COLO668 (cell line): ENCODE results near the gene IFNAR1.
A peak's percentile ranks its signal among the peaks of the same experiment; 100 is the strongest.
"Not testable (repeated sequence)": the region's sequence is repeated elsewhere in the genome, so short reads cannot be mapped to it uniquely, and the experiment has no call there.

Source experiments
- DNase-seq: peaks from one replicate; lab custom pipeline; 2025; ENCODE audit not compliant: unreplicated experiment; lab: John Stamatoyannopoulos, UW

The IFNAR1 gene

GRCh38 chr21:33374450-33375096, 49.8 kb downstream of the IFNAR1 start:
- peak; percentile 54 for DNase-seq

- DNase-seq, result no peak
These were observed 50.4 kb downstream of the IFNAR1 start for GRCh38 chr21:33375101-33375644.

- no peak for DNase-seq
These were observed 52.6 kb downstream of the IFNAR1 start for GRCh38 chr21:33377221-33377920.

GRCh38 chr21:33378081-33378480, 53.3 kb downstream of the IFNAR1 start:
- DNase-seq, result no peak

DNA sequence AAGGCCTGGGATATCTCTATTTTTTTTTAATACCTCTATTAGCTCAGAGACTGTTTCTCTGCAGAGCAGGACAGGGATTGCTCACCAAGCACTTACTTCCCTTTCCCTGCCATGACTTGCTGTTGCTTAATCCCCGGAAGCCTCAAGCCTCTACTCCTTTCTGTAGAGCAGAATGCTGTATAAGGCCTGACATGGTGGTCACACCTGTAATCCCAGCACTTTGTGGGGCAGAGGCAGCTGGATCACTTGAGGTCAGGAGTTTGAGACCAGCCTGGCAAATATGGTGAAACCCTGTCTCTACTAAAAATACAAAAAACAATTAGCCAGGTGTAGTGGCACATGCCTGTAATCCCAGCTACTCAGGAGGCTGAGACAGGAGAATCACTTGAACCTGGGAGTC, 55.2 kb downstream of the IFNAR1 start:
- not testable (repeated sequence) for DNase-seq

- DNase-seq, result peak; percentile 74
These were observed 55.8 kb downstream of the IFNAR1 start for GRCh38 chr21:33380483-33380998.

DNA sequence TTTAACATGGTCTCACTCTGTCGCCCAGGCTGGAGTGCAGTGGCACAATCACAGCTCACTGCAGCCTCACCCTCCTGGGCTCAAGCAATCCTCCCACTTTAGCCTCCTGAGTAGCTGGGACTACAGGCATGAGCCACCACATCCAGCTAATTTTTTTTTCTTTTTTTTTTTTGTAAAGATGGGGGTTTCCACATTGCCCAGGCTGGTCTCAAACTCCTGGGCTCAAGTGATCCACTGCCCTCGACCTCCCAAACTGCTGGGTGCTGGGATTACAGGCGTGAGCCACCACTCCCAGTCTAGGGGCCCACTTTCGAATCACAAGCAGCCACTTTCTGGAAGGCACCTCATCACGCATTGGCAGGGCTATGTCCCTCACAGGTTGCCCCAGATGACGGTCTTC, 56.6 kb downstream of the IFNAR1 start:
- not testable (repeated sequence) for DNase-seq

- peak; percentile 26 for DNase-seq
These were observed 58.5 kb downstream of the IFNAR1 start for GRCh38 chr21:33383056-33383888.

DNA sequence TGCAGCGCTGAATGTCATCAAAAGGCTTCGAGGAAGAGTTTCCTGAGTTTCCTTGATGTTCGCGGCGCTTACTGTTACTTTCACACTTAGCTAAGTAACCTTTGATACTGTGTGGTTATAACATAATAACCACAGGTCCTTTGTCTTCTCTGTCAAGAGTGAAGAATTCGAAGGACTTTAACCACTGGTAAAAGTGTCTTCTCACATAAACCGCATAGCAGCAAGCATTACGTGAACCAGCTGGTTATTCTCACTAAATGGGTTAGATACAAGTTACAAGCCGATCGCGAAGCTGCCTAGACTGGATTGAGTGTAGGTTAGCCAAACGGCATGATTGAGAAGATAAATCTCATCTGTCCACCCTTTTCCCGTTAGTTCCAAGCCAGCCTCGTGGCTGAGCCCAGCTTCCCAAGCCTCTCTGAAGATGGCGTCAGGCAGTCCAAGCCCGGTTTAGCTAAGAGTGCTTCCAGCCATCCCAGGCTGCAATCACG, 60.1 kb downstream of the IFNAR1 start:
- no peak for DNase-seq

- DNase-seq, result no peak
These were observed 61.5 kb downstream of the IFNAR1 start for GRCh38 chr21:33386222-33386784.

GRCh38 chr21:33387294-33387693, 62.5 kb downstream of the IFNAR1 start:
- DNase-seq, result no peak

DNA sequence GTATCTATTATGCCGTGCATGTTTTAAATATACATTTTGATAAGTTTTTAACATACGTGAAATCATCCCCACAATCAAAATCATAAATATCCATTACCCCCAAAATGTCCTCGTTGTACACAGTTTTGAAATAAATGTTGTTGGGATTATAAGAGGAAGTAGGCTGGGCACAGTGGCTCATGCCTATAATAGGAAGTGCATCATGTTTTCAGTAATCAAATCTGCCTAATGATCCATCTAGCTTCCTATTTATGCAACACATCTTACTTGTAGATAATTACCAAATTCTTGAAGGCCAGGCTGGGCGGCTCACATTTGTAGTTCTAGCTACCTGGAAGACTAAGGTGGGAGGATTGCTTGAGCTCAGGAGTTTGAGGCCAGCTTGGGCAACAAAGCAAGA, 63.4 kb downstream of the IFNAR1 start:
- no peak for DNase-seq

GRCh38 chr21:33390479-33390878, 65.7 kb downstream of the IFNAR1 start:
- DNase-seq, result no peak

- no peak for DNase-seq
These were observed 66.9 kb downstream of the IFNAR1 start for GRCh38 chr21:33391656-33392055.

DNA sequence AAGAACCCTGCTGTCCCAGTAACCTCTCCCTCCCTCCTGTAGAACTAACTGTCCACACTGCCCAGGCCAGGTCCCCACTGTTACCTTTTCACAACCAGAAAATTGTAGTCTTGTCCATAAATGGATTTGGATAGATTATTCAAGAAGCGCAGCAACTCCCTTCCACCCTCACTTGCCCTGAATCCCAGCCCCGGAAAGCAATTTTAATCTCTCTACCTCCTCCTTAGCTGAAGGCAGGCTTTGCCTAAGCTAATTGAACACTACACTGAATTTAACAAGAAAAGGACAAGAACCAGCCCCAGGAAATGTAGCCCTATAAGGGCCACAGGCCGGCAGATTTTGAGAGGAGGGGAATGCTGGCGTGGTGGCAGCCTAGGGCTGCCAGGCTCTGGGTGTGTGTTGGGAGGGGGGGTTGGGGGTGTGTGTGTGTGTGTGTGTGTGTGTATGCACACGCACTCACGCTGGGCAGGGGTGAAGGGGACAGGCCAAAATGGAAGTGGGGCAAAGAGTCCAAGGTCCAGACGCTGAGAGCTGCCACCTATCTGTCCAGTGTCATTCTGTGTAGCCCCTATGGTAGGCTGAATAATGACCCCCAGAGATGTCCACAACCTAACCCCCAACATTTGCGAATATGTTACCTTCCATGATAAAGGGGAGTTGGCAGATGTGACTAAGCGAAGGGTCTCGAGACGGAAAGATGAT, 67.7 kb downstream of the IFNAR1 start:
- DNase-seq, result no peak

GRCh38 chr21:33393348-33393747, 68.6 kb downstream of the IFNAR1 start:
- no peak for DNase-seq

DNA sequence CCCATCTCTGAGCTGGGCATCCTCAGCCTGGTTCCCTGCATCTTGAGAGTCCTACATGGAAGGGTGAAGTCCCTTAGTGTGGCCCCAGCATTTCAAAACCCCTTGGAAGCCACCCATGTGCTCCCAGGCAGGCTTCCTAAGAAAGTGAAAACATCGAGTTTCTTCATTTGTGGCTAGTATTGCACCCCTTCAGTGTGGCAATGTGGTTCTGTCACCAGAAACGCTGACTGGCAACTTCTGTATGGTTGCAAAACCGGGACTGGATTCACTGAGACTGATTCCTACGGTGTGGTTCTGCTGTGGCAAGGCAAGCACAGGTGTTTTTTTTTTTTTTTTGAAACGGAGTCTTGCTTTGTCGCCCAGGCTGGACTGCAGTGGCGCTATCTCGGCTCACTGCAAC, 69.5 kb downstream of the IFNAR1 start:
- no peak for DNase-seq

DNA sequence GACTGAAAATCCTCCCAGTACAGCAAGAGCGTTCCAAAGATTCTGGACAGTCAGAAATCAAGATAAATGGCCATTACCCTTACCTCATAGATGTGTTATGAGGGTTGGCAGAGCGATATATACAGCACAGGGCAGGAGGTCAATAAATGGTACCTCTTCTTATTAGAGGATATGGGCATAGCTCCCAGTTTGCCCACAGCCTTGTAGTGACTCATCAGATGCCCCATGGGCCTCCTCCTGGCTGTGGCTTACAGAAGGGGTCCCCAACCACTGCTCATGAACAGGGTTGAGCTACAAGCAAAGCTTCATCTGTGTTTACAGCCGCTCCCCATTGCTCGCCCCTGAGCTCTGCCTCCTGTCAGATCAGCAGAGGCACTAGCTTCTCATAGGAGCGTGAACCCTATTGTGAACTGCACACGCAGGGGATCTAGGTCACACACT, 71.1 kb downstream of the IFNAR1 start:
- no peak for DNase-seq

GRCh38 chr21:33396436-33396835, 71.7 kb downstream of the IFNAR1 start:
- no peak for DNase-seq

- no peak for DNase-seq
These were observed 72.2 kb downstream of the IFNAR1 start for GRCh38 chr21:33396951-33397350.
